ENCODE measurements around the gene SH3PXD2B. TPM values are rescaled to one million over a fixed set of nuclear protein-coding genes. Genes with fewer than 3 reads are reported as not detected.

Gene SH3PXD2B
- total and polyA plus RNA-seq, 10 donors, result 2.0 to 31.8 (median 9.9) TPM

DNA sequence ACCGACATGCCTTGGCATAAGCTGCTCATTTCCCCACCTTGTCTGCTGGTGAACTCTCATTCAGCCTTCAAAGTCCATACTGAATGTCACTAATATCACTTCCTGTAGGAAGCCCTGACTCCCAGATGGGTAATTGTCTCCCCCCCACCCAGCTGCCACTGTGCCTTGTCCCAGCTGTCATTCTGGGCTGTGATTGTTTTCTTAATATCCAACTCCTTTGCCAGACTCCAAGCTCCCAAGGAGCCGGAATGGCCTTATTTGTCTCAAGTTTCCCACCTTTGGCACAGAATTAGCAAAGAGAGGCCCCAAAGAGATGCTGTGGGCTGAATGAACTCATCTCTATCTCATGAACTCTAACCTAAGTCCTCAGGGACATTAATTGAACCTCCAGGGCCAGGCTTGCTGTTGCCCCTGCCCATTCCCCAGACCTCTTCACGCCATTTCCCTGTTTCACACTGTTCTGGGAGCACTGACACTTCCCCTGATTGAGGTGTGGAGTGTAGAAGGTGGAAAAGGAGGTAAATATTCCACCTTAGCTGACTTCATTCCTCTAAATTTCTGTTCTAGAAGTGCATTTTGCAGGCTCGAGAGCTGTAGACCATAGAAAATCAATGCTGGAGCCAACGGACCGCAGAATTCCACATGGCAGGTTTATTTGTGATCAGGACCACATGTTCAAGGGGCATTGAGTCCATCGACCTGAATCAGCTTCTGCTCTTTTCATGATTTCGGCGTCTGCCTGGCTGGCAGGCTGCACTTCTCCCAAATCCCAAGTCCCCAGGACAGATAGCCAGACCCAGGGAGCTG, 4.9 kb upstream of the SH3PXD2B start:
- no peak for DNase-seq
- no peak for TF ChIP-seq POLR2AphosphoS5 (IDR thresholded peaks at IDR 0.05)
- TF ChIP-seq, protein P1, sequence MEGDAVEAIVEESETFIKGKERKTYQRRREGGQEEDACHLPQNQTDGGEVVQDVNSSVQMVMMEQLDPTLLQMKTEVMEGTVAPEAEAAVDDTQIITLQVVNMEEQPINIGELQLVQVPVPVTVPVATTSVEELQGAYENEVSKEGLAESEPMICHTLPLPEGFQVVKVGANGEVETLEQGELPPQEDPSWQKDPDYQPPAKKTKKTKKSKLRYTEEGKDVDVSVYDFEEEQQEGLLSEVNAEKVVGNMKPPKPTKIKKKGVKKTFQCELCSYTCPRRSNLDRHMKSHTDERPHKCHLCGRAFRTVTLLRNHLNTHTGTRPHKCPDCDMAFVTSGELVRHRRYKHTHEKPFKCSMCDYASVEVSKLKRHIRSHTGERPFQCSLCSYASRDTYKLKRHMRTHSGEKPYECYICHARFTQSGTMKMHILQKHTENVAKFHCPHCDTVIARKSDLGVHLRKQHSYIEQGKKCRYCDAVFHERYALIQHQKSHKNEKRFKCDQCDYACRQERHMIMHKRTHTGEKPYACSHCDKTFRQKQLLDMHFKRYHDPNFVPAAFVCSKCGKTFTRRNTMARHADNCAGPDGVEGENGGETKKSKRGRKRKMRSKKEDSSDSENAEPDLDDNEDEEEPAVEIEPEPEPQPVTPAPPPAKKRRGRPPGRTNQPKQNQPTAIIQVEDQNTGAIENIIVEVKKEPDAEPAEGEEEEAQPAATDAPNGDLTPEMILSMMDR (IDR thresholded peaks at IDR 0.05 in 8 of 11, conservative IDR thresholded peaks at IDR 0.05 in 3 of 11), result no peak
- TF ChIP-seq POLR2A (IDR thresholded peaks at IDR 0.05), result no peak
- Histone ChIP-seq H3K9me3 (peaks cover 0 to 15% (median 11%) of the 10 kb centered on the region in 8 donors), H3K27ac (no peak overlapping the region), H3K27me3 (replicated peaks in 1 of 7) (peaks cover 0 to 39% (median 9%) of the 10 kb centered on the region in 7 donors), H3K36me3 (no peaks in the 10 kb centered on the region), H3K4me1 (peaks cover 0 to 36% (median 10%) of the 10 kb centered on the region in 6 donors), H3K4me3 (no peak overlapping the region)
- 76 to 90% (median 80%) methylated on average over 9 of the region's 9 CpGs for WGBS, 5 donors
- intact Hi-C loops (cut with DNase I; ENCODE audit: low total_unique reads), result no loop called here

DNA sequence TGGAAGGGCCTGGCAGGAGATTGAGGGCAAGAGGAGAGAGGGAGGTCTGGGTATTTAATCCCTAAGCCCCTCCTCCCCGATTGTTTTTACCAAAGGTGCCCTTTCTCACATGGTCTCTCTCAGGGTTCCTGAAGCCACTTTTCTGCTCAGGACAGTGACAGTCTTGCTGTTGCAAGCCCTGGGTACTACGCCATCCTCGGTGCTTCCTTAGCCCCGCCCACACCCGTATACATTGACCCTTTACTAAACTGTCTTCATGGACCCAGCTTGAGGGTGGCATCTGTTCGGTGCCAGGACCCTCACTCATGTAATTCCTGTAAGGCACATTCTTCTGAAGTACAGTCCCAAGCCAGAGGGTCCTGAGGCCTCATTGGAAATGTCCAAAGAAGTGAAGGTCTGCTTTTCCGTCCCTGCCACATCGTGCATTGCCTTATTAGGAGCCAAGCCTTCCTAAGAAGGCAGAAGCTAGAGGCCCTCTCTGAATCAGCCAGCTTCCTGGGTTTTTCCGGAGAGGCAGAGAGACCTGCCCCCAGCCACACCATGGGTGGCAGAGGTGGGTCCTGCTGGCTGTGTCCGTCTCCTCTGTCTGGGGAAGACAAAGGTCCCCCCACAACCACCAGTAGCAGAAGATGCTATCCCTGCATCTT, 1.9 kb upstream of the SH3PXD2B start:
- H3K27ac ChIP-seq, result no peak overlapping the region
- no peaks in the 10 kb centered on the region for H3K36me3 ChIP-seq
- TF ChIP-seq POLR2A (IDR thresholded peaks at IDR 0.05) (no peak), POLR2AphosphoS5 (IDR thresholded peaks at IDR 0.05) (no peak)
- TF ChIP-seq, protein P1 (IDR thresholded peaks at IDR 0.05 in 8 of 11, conservative IDR thresholded peaks at IDR 0.05 in 3 of 11), result no peak
- H3K9me3 ChIP-seq, result no peaks in the 10 kb centered on the region
- intact Hi-C loops (cut with DNase I; ENCODE audit: low total_unique reads), result no loop called here
- WGBS, 5 donors, result 71 to 81% (median 72%) methylated on average over 10 of the region's 10 CpGs
- peaks cover 0 to 46% (median 16%) of the 10 kb centered on the region in 6 donors for H3K4me1 ChIP-seq
- H3K27me3 ChIP-seq (replicated peaks in 1 of 7), result peaks cover 0 to 63% (median 20%) of the 10 kb centered on the region in 7 donors
- DNase-seq, result no peak
- H3K4me3 ChIP-seq, result no peak overlapping the region

DNA sequence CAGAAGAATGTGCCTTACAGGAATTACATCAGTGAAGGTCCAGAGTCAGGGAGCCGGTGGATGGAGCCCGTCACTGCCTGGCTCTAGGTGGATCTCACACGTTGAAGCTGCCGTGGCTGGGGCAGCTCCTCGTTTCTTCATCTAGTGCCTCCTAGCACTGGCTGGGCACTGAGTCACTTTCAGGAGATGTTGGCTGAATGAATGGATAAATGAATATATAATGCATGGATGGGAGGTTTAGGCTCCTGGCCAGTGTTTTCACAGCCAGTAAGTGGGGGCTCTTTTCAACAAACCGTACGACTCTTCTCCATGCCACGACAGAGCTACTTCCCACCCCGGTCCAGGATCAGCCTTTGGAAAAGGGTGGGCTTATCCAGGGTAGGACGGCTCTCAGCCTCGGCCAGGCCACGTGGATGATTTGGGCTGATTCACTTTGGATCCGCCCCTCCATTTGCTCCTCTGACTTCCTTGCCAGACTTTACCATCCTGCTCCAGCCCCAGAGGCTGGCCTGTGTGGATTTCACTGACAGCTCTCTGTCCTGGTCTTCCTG, 1.3 kb upstream of the SH3PXD2B start:
- intact Hi-C loops (cut with DNase I; ENCODE audit: low total_unique reads), result no loop called here
- TF ChIP-seq POLR2AphosphoS5 (IDR thresholded peaks at IDR 0.05) (no peak), POLR2A (IDR thresholded peaks at IDR 0.05) (no peak)
- TF ChIP-seq, protein P1 (IDR thresholded peaks at IDR 0.05 in 8 of 11, conservative IDR thresholded peaks at IDR 0.05 in 3 of 11), result no peak
- Histone ChIP-seq H3K27ac (no peak overlapping the region), H3K27me3 (replicated peaks in 1 of 7) (peaks cover 0 to 69% (median 20%) of the 10 kb centered on the region in 7 donors), H3K4me3 (no peak overlapping the region), H3K9me3 (no peaks in the 10 kb centered on the region), H3K36me3 (no peaks in the 10 kb centered on the region), H3K4me1 (peaks cover 0 to 40% (median 16%) of the 10 kb centered on the region in 6 donors)
- WGBS, 5 donors, result 67 to 84% (median 83%) methylated on average over 9 to 13 of the region's 13 CpGs
- no peak for DNase-seq

DNA sequence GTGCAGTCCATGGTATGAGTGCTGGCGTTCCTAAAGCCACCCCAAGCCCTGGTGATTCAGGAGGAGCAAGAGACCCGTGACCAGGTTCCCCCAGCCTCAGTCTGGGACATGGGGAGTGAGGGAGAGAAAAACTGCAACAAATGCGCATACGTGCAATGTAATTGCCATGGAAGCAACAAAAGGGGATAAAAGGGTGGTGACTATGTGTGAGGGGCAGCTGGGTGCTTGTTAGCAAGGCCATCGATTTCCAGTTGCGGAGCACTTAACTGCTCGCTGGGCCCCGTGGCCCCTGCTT, 709 bp upstream of the SH3PXD2B start:
- intact Hi-C loops (cut with DNase I; ENCODE audit: low total_unique reads), result no loop called here
- no peak overlapping the region for H3K27ac ChIP-seq
- no peak for TF ChIP-seq POLR2AphosphoS5 (IDR thresholded peaks at IDR 0.05)
- TF ChIP-seq, protein P1 (IDR thresholded peaks at IDR 0.05 in 8 of 11, conservative IDR thresholded peaks at IDR 0.05 in 3 of 11), result no peak
- no peak for TF ChIP-seq POLR2A (IDR thresholded peaks at IDR 0.05)

More for the DNA sequence above, 709 bp upstream of the SH3PXD2B start:
- H3K9me3 ChIP-seq, result no peaks in the 10 kb centered on the region
- peaks cover 0 to 37% (median 16%) of the 10 kb centered on the region in 6 donors for H3K4me1 ChIP-seq
- H3K27me3 ChIP-seq (replicated peaks in 1 of 7), result peaks cover 0 to 70% (median 20%) of the 10 kb centered on the region in 7 donors
- no peaks in the 10 kb centered on the region for H3K36me3 ChIP-seq
- DNase-seq, result no peak
- H3K4me3 ChIP-seq, result peak overlapping the region in 5 of 8 donors; percentile 28 to 86 (median 65)
- 75 to 94% (median 83%) methylated on average over 8 of the region's 8 CpGs for WGBS, 5 donors
